Ovary (tissue), 9 donors: ENCODE results near the gene IGFL4. TPM values are rescaled to one million over a fixed set of nuclear protein-coding genes. Genes with fewer than 3 reads are reported as not detected.

Source experiments
- DNase-seq, 5 donors: peaks; one replicate each; pipeline ENCODE4 v3.0.0-alpha.2; 2019 to 2020
- H3K27ac ChIP-seq, 2 donors: fragments of 200-600 bp; one replicate each; pipeline versions ENCODE4 v1.5.1 to v1.8.0; 2019 to 2022
- H3K27me3 ChIP-seq: fragments of 200-600 bp; one replicate; pipeline ENCODE4 v1.8.0; 2022
- H3K36me3 ChIP-seq: fragments of 200-600 bp; sonication (generic); one replicate; pipeline ENCODE4 v1.5.1; 2019
- H3K4me1 ChIP-seq: one replicate; pipeline ENCODE4 v1.8.1; 2013; ENCODE audit warnings: mild to moderate bottlenecking, moderate library complexity; ENCODE audit not compliant: insufficient read depth
- H3K4me3 ChIP-seq: fragments of 200-600 bp; sonication (generic); one replicate; pipeline ENCODE4 v1.5.1; 2017
- H3K9me3 ChIP-seq, 2 donors: fragments of 200-600 bp in 1 of 2; sonication (generic) in 1 of 2; one replicate each; pipeline versions ENCODE4 v1.5.1 to v1.8.1; 2013 to 2019; ENCODE audit warnings: mild to moderate bottlenecking in 1 of 2, moderate library complexity in 1 of 2
- CTCF ChIP-seq, 3 donors: fragments of 450-650 bp in 2 of 3; fragments of 200-600 bp in 1 of 3; IDR thresholded peaks; one replicate each; pipeline versions ENCODE4 v1.5.1 to v1.8.0; 2016 to 2022; ENCODE audit warnings: antibody characterized with exemption in 3 of 3, mild to moderate bottlenecking in 1 of 3
- EP300 ChIP-seq: sonication (generic); formaldehyde crosslinking; IDR thresholded peaks from one replicate; pipeline ENCODE4 v1.6.1; 2017; ENCODE audit warnings: antibody characterized with exemption
- POLR2A ChIP-seq: fragments of 450-650 bp; IDR thresholded peaks from one replicate; pipeline ENCODE4 v1.6.1; 2017; ENCODE audit warnings: antibody characterized with exemption, mild to moderate bottlenecking, moderate library complexity
- WGBS, 3 donors: extraction: QIAGEN DNeasy Blood & Tissue Kit in 1 of 3; methylation state at CpG; one replicate each; pipeline versions ENCODE4 v1.1.5 to v1.1.7; 2013 to 2017; 5-methylcytosine and 5-hydroxymethylcytosine counted together
- intact Hi-C, 4 donors: fragments of 100-400 bp; cut with DNase I; formaldehyde crosslinking; loops; one replicate each; pipeline versions ENCODE4 v1.11.0 to v1.15.1; 2022 to 2023
- polyA plus RNA-seq, 2 donors: library from polyadenylated mRNA; stranded (reverse); fragments of 200-250 nt in 1 of 2; fragments of 350-450 nt in 1 of 2; fragmentation: Illumina TruSeq in 1 of 2; extraction: RNeasy Lipid Tissue Mini Kit (QIAGEN cat#74804) in 1 of 2; gene quantifications; one replicate each; pipeline ENCODE4 v1.2.3, GENCODE V29; 2013 to 2014
- total RNA-seq, 7 donors: library from RNA; depleted of rRNA in 2 of 7; stranded (reverse); fragments of >200 nt in 2 of 7; fragmentation: NEBNext Ultra II Directional in 3 of 7; extraction: Animal tissue kit (Norgen Biotek cat#: 25700) in 3 of 7; gene quantifications; one replicate each; pipeline versions ENCODE4 v1.1.0 to v1.2.4, GENCODE V29; 2016 to 2023
- donor health status: DM: no; HTN: no; CAD: no; lungs with moderate emphysema.
- donor health status: DM: no; HTN: no; CAD: no.
- donor health status: Bipolar disorder and iron deficiency.
- donor health status: DM: yes; HTN: yes; CAD: no.
- donor health status: DM: no; HTN: no; CAD: no.
- donor health status: DM: yes; HTN: yes; CAD: no.

Gene IGFL4
- total and polyA plus RNA-seq, 9 donors, result not detected

GRCh38 chr19:46076031-46076880 lies 35.5 kb upstream of the IGFL4 start:
- intact Hi-C loops, result loop anchor here in 1 of 4 donors (5.0 kb wide), 1 partner anchor 191 kb away; no protein-coding TSS in a partner anchor
- no peak for DNase-seq
- no peak overlapping the region for H3K27ac ChIP-seq
- peaks cover 3% of the 10 kb centered on the region for H3K27me3 ChIP-seq
- H3K4me1 ChIP-seq, result peaks cover 3% of the 10 kb centered on the region
- TF ChIP-seq EP300 (no peak), POLR2A (no peak), CTCF (IDR thresholded peaks at IDR 0.05) (no peak)
- H3K9me3 ChIP-seq, result peaks cover 0 to 5% of the 10 kb centered on the region in 2 donors
- H3K36me3 ChIP-seq, result no peaks in the 10 kb centered on the region
- 37 to 43% (median 39%) methylated on average over 9 of the region's 9 CpGs for WGBS, 3 donors
- H3K4me3 ChIP-seq, result no peak overlapping the region

- Histone ChIP-seq H3K27me3 (peaks cover 3% of the 10 kb centered on the region), H3K36me3 (no peaks in the 10 kb centered on the region), H3K27ac (no peak overlapping the region), H3K4me1 (peaks cover 3% of the 10 kb centered on the region), H3K4me3 (no peak overlapping the region), H3K9me3 (no peaks in the 10 kb centered on the region)
- TF ChIP-seq CTCF (IDR thresholded peaks at IDR 0.05), result no peak
- TF ChIP-seq EP300, result no peak
- TF ChIP-seq POLR2A, result no peak
- no peak for DNase-seq
- intact Hi-C loops, result no loop called here
- WGBS, 3 donors, result 81 to 91% (median 86%) methylated on average over 3 of the region's 3 CpGs
These were observed 32.6 kb upstream of the IGFL4 start for GRCh38 chr19:46073268-46073922.

GRCh38 chr19:46069806-46070341 lies 29.1 kb upstream of the IGFL4 start:
- WGBS, 3 donors, result 7 to 14% (median 8%) methylated on average over 6 of the region's 6 CpGs
- Histone ChIP-seq H3K4me1 (no peaks in the 10 kb centered on the region), H3K4me3 (no peak overlapping the region), H3K9me3 (no peaks in the 10 kb centered on the region), H3K27me3 (no peaks in the 10 kb centered on the region), H3K27ac (no peak overlapping the region), H3K36me3 (no peaks in the 10 kb centered on the region)
- TF ChIP-seq POLR2A (no peak), CTCF (IDR thresholded peaks at IDR 0.05) (no peak), EP300 (no peak)
- DNase-seq, result no peak
- intact Hi-C loops, result no loop called here

GRCh38 chr19:46068345-46069258 lies 27.8 kb upstream of the IGFL4 start:
- Histone ChIP-seq H3K4me3 (no peak overlapping the region), H3K9me3 (no peaks in the 10 kb centered on the region), H3K4me1 (no peaks in the 10 kb centered on the region), H3K27ac (no peak overlapping the region), H3K36me3 (no peaks in the 10 kb centered on the region), H3K27me3 (no peaks in the 10 kb centered on the region)
- no peak for DNase-seq
- no peak for TF ChIP-seq CTCF (IDR thresholded peaks at IDR 0.05)
- TF ChIP-seq POLR2A, result no peak
- no peak for TF ChIP-seq EP300
- intact Hi-C loops, result no loop called here
- WGBS, 3 donors, result 67 to 77% (median 70%) methylated on average over 12 of the region's 12 CpGs
